ENCODE measurements around the gene CACNG4. TPM values are rescaled to one million over a fixed set of nuclear protein-coding genes. Genes with fewer than 3 reads are reported as not detected.
"Not testable (repeated sequence)": the region's sequence is repeated elsewhere in the genome, so short reads cannot be mapped to it uniquely, and the experiment has no call there.

CACNG4 gene
- total RNA-seq, 1 donor from 2014 or later, result 9.5 TPM

GRCh38 chr17:66968916-66969315 lies 4.4 kb downstream of the CACNG4 start:
- Mint-ChIP-seq H3K9me3 (no peaks in the 10 kb centered on the region), H3K36me3 (no peaks in the 10 kb centered on the region), H3K4me1 (peaks cover 24% of the 10 kb centered on the region), H3K27me3 (ENCODE audit: low read depth) (peaks cover 47% of the 10 kb centered on the region), H3K27ac (no peak overlapping the region), H3K4me3 (no peak overlapping the region)
- no peak for TF ChIP-seq CTCF (IDR thresholded peaks at IDR 0.05; ENCODE audit: unreplicated experiment)
- DNase-seq (ENCODE audit: low spot score in 2 of 2, unreplicated experiment in 2 of 2), result no peak

- peaks cover 22% of the 10 kb centered on the region for H3K4me1 Mint-ChIP-seq
Measured at GRCh38 chr17:66970140-66970539, 5.6 kb downstream of the CACNG4 start.

GRCh38 chr17:66970797-66971196 lies 6.3 kb downstream of the CACNG4 start:
- Mint-ChIP-seq H3K4me3 (no peak overlapping the region), H3K27ac (no peak overlapping the region), H3K36me3 (no peaks in the 10 kb centered on the region), H3K27me3 (ENCODE audit: low read depth) (peaks cover 41% of the 10 kb centered on the region), H3K4me1 (peaks cover 20% of the 10 kb centered on the region), H3K9me3 (no peaks in the 10 kb centered on the region)
- no peak for DNase-seq (ENCODE audit: low spot score in 2 of 2, unreplicated experiment in 2 of 2)
- TF ChIP-seq CTCF (IDR thresholded peaks at IDR 0.05; ENCODE audit: unreplicated experiment), result no peak

More at GRCh38 chr17:66970140-66970539, 5.6 kb downstream of the CACNG4 start:
- Mint-ChIP-seq H3K27ac (no peak overlapping the region), H3K27me3 (ENCODE audit: low read depth) (peaks cover 44% of the 10 kb centered on the region), H3K36me3 (no peaks in the 10 kb centered on the region), H3K4me3 (no peak overlapping the region), H3K9me3 (no peaks in the 10 kb centered on the region)
- no peak for DNase-seq (ENCODE audit: low spot score in 2 of 2, unreplicated experiment in 2 of 2)
- no peak for TF ChIP-seq CTCF (IDR thresholded peaks at IDR 0.05; ENCODE audit: unreplicated experiment)

- Mint-ChIP-seq H3K27me3 (ENCODE audit: low read depth) (peaks cover 40% of the 10 kb centered on the region), H3K36me3 (no peaks in the 10 kb centered on the region), H3K4me3 (no peak overlapping the region), H3K4me1 (peaks cover 16% of the 10 kb centered on the region), H3K9me3 (no peaks in the 10 kb centered on the region), H3K27ac (no peak overlapping the region)
- TF ChIP-seq CTCF (IDR thresholded peaks at IDR 0.05; ENCODE audit: unreplicated experiment), result no peak
- no peak for DNase-seq (ENCODE audit: low spot score in 2 of 2, unreplicated experiment in 2 of 2)
Measured at GRCh38 chr17:66971264-66971663, 6.8 kb downstream of the CACNG4 start.

GRCh38 chr17:66971730-66972441 lies 7.4 kb downstream of the CACNG4 start:
- no peaks in the 10 kb centered on the region for H3K9me3 Mint-ChIP-seq
- H3K4me3 Mint-ChIP-seq, result no peak overlapping the region
- H3K36me3 Mint-ChIP-seq, result no peaks in the 10 kb centered on the region
- H3K4me1 Mint-ChIP-seq, result peaks cover 12% of the 10 kb centered on the region
- no peak overlapping the region for H3K27ac Mint-ChIP-seq
- no peak for TF ChIP-seq CTCF (IDR thresholded peaks at IDR 0.05; ENCODE audit: unreplicated experiment)
- no peak for DNase-seq (ENCODE audit: low spot score in 2 of 2, unreplicated experiment in 2 of 2)
- peaks cover 39% of the 10 kb centered on the region for H3K27me3 Mint-ChIP-seq (ENCODE audit: low read depth)

- not testable (repeated sequence) for H3K4me1 Mint-ChIP-seq; H3K36me3 Mint-ChIP-seq; H3K27ac Mint-ChIP-seq; H3K4me3 Mint-ChIP-seq; H3K9me3 Mint-ChIP-seq; DNase-seq (ENCODE audit: low spot score in 2 of 2, unreplicated experiment in 2 of 2)
- peaks cover 37% of the 10 kb centered on the region for H3K27me3 Mint-ChIP-seq (ENCODE audit: low read depth)
Measured at GRCh38 chr17:66972442-66972830, 7.9 kb downstream of the CACNG4 start.
